GM10248 (cell line): ENCODE results near the gene MICAL2.

Experiments used
- CTCF ChIA-PET: fragments of 300-600 bp; sonication (Branson Sonifier 250); formaldehyde crosslinking; extraction: SDS; loops from one replicate; lab custom pipeline; 2021; ENCODE audit warnings: antibody characterized with exemption; lab: Yijun Ruan, JAX
- POLR2A ChIA-PET: fragments of 350-650 bp; sonication (Branson Sonifier 250); formaldehyde crosslinking; extraction: SDS; loops from one replicate; lab custom pipeline; 2020; ENCODE audit warnings: antibody characterized with exemption; lab: Yijun Ruan, JAX
- DNase-seq: peaks from one replicate; pipeline ENCODE4 v3.0.0; 2012; ENCODE audit errors: extremely low spot score
- TF ChIP-seq, protein P1 (sequence below): IDR thresholded peaks from 2 replicates; pipeline ENCODE4 v1.5.1; 2012; ENCODE audit warnings: mild to moderate bottlenecking, low read depth; ENCODE audit errors: extremely low read depth, missing control alignments, control extremely low read depth

Gene MICAL2

DNA sequence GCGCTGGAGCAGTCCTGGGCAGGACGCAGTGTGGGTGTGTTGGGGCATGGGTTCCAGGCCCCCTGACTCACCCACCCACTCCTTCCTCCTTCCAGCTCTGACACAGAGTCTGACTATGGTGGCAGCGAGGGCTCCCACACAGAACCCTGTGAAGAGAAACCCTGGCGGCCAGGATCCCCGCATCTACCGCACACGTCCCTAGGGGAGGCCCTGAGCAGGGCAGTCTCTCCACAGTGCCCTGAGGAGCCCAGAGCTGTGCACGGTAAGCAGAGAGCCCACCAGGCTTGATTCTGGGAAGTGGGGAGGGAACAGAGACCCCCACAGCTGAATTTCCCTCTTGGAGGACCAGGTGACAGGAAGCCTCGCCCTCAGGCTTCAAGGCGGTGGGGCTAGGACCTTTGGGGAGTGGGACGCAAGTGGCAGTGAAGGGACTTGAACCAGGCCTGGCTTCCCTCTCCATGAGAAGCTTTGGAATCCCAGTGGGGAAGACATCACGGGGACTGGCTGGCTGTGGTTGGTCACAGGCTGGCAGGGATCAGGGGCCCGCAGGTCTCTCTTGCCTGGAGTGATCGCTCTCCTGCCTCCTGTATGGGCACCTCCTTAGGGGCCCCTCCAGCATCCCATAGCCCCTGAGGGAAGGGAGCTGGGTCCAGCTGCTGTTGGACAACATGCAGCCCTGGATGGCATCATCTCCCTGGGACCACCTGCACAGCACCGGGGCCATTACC is 170.6 kb downstream of the MICAL2 start:
- TF ChIP-seq, protein P1, sequence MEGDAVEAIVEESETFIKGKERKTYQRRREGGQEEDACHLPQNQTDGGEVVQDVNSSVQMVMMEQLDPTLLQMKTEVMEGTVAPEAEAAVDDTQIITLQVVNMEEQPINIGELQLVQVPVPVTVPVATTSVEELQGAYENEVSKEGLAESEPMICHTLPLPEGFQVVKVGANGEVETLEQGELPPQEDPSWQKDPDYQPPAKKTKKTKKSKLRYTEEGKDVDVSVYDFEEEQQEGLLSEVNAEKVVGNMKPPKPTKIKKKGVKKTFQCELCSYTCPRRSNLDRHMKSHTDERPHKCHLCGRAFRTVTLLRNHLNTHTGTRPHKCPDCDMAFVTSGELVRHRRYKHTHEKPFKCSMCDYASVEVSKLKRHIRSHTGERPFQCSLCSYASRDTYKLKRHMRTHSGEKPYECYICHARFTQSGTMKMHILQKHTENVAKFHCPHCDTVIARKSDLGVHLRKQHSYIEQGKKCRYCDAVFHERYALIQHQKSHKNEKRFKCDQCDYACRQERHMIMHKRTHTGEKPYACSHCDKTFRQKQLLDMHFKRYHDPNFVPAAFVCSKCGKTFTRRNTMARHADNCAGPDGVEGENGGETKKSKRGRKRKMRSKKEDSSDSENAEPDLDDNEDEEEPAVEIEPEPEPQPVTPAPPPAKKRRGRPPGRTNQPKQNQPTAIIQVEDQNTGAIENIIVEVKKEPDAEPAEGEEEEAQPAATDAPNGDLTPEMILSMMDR, result no peak
- no peak for DNase-seq
- ChIA-PET POLR2A (no interaction called here), CTCF (interaction anchor here (0.7 to 20.1 kb wide), 50 partner anchors 10 to 1341 kb away, joined by 3 to 578 read pairs (median 4); no protein-coding TSS in a partner anchor)

DNA sequence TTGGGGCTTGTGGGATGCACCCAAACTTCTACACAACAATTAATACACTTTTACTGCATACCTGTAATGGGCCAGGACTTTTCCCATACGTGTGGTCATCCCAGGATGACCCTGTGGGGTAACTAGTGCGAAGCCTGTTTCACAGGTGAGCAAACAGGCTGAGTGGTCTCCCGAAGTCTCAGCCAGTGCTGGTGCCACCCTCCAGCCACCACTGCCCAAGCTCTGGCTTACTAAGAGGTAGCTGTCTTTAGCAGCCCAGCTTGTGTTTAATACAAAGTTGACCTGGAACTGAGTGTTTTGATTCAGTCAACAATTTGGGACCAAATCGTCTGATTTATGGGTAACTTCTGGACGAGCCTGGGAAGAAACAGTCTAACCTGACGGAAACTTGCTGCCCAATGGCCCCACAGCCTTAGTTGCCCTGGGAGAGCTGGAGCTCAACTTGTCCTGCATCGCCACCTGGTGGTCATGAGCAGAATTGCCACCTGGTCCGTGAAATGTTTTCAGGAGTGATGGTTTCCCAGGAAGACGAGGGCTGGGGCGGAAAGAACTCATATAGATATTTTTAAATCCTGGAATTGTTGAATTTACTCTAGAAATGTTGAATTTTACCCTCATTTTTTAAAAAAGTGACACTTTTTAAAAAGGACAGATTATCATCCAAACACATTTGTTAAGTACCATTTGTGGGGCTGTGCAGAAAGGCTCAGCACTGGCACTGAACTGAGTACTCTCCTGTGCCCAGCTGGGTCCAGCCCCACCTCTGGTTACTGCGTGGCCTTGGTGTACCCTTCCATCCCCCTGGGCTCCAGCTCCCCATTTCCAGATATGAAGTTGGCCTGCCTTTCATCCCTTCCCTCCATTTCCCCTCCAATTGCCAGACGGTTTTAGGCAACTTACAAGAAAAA is 171.4 kb downstream of the MICAL2 start:
- ChIA-PET CTCF (interaction anchor here (0.7 to 20.1 kb wide), 49 partner anchors 9 to 1342 kb away, joined by 3 to 578 read pairs (median 4); no protein-coding TSS in a partner anchor), POLR2A (no interaction called here)
- TF ChIP-seq, protein P1, result peak; percentile 98
- peak; percentile 82 for DNase-seq

DNA sequence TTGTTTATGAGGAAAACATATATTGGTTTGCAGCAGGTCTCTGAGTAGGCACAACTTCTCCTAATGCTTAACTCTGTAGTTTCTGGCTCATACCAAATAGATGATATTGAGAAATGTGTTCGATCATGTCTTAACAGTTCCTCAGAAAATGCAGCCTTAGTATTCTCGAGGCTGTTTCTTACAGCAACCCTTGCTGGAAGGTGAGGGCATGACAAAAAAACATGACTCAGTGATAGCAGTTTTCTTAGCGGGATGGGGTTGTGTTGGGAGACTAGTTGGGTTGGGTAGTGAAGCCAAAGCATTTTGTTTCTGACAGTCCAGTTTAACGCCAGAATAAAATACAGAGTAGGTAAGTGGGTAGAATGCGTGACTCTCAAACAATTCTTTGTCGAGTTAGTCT is 172.3 kb downstream of the MICAL2 start:
- TF ChIP-seq, protein P1, result no peak
- ChIA-PET CTCF (interaction anchor here (1.0 to 20.1 kb wide), 10 partner anchors 9 to 606 kb away, joined by 3 to 578 read pairs (median 10); no protein-coding TSS in a partner anchor), POLR2A (no interaction called here)
- no peak for DNase-seq

DNA sequence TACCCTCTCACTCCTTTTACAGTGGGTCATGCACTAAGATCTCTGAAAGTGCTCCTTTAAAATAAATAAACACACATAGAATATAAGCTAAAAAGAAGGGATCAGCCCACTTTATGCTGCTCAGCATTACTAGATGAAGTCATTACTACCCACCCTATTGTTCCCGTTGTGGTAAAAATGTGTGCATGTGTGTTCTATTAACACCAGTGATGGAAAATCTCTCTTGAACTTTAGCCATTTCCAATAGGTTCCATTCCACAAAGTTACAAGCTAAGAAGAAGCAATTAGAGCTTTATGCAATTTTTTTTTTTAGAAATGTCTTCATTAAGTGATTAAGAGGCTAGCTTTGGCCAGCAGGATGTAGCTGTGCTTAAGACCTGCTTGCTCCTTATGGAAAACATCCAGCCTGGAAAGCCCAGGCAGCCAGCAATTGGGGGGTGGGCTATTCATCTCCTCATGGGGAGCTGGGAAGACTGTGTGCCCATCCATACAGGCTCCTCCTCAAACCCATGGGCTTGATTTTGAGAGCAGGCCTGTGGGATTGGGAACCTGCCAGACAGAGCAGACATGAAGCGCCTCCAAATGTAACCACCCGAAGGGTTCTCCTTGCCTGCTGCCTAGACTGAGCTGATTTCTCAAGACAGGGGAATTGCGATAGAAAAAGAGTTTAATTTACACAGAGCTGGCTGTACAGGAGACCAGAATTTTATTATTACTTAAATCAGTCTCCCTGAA is 174.1 kb downstream of the MICAL2 start:
- POLR2A ChIA-PET, result no interaction called here
- TF ChIP-seq, protein P1, result no peak

DNA sequence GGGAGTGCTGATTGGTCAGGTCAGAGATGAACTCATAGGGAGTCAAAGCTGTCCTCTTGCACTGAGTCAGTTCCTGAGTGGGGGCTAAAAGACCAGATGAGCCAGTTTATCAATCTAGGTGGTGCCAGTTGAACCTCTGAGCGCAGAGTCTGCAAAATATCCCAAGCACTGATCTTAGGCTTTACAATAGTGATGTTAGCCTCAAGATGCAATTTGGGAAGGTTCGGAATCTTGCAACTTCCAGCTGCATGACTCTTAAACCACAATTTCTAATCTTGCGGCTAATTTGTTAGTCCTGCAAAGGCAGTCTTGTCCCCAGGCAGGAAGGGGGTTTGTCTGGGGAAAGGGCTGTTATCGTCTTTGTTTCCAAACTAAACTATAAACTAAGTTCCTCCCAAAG is 174.7 kb downstream of the MICAL2 start:
- DNase-seq, result no peak
- TF ChIP-seq, protein P1, result no peak
- ChIA-PET POLR2A (no interaction called here), CTCF (interaction anchor here (1.4 to 20.1 kb wide), 2 partner anchors 48 to 231 kb away, joined by 3 to 578 read pairs; no protein-coding TSS in a partner anchor)

More for the DNA sequence above, 174.1 kb downstream of the MICAL2 start:
- CTCF ChIA-PET, result interaction anchor here (1.1 to 20.1 kb wide), 4 partner anchors 7 to 230 kb away, joined by 3 to 578 read pairs (median 22); no protein-coding TSS in a partner anchor
- DNase-seq, result peak; percentile 2
